Measurements from ENCODE around the gene ZNF354B.
"Not testable (repeated sequence)": the region's sequence is repeated elsewhere in the genome, so short reads cannot be mapped to it uniquely, and the experiment has no call there.

The ZNF354B gene

GRCh38 chr5:178849316-178849715, 10.4 kb upstream of the ZNF354B start:
- ChIA-PET POLR2A (no interaction called here), CTCF (no interaction called here)
- DNase-seq (ENCODE audit: extremely low spot score), result no peak
- TF ChIP-seq SP1 (IDR thresholded peaks at IDR 0.05) (no peak), FOXK2 (IDR thresholded peaks at IDR 0.05) (no peak), TARDBP (IDR thresholded peaks at IDR 0.05) (no peak), NFRKB (IDR thresholded peaks at IDR 0.05) (no peak)

DNA sequence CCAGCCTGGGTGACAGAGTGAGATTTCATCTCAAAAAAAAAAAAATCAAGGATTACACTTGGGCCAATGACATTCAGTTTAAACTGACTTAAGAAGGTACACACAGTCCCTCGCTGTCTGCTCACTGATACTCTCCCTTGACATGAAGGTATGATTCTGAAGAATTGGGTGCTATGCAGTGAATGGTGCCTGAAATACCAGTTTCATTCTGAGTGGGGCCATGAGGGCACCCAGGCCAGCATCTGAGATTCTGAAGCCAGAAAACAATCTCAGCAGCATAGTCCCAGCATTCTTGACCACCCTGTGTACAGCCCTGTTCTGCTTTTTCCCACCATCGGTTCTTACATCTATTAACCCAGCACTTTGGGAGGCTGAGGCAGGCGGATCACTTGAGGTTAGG, 7.8 kb upstream of the ZNF354B start:
- CTCF ChIA-PET, result interaction anchor here (0.7 kb wide), 1 partner anchor 204 kb away, joined by 3 read pairs; no protein-coding TSS in a partner anchor

DNA sequence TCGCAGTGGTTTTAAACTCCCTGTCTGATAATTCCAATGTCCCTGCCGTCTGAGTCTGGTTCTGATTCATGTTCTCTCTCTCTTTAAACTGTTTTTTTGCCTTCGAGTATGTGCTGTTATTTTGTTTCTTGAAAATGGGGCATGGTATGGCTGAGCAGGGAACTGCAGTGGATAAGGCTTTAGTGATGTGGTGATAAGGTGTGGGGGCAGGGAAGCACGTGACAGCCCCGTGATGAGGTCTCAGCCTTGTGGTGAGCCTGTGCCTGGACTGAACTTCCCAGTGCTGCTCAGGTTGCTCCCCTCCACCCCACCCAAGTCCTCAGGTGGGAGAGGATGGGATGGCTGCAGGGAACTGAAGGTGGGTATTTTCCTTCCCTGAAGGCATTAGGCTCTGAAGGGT, 5.5 kb upstream of the ZNF354B start:
- no peak for DNase-seq (ENCODE audit: extremely low spot score)
- no peak for TF ChIP-seq FOXA1 (IDR thresholded peaks at IDR 0.05)
- TF ChIP-seq ZNF384 (IDR thresholded peaks at IDR 0.05), result no peak
- no peak for TF ChIP-seq L3MBTL2 (conservative IDR thresholded peaks at IDR 0.05)
- TF ChIP-seq LEF1 (IDR thresholded peaks at IDR 0.05; ENCODE audit: borderline replicate concordance), result no peak
- no peak for TF ChIP-seq NFRKB (IDR thresholded peaks at IDR 0.05)
- TF ChIP-seq SUZ12 (IDR thresholded peaks at IDR 0.05), result no peak
- TF ChIP-seq BHLHE40 (IDR thresholded peaks at IDR 0.05; ENCODE audit: borderline replicate concordance), result no peak
- TF ChIP-seq HDGF (IDR thresholded peaks at IDR 0.05; ENCODE audit: borderline replicate concordance), result no peak
- no peak for TF ChIP-seq CTBP1 (IDR thresholded peaks at IDR 0.05; ENCODE audit: borderline replicate concordance)
- TF ChIP-seq FOXK2 (IDR thresholded peaks at IDR 0.05), result no peak
- no peak for TF ChIP-seq SP1 (IDR thresholded peaks at IDR 0.05)
- TF ChIP-seq FOXM1 (IDR thresholded peaks at IDR 0.05; ENCODE audit: borderline replicate concordance), result no peak
- no peak for TF ChIP-seq ELF4 (IDR thresholded peaks at IDR 0.05)
- POLR2A ChIA-PET, result no interaction called here
- CTCF ChIA-PET, result no interaction called here

More for the DNA sequence above, 7.8 kb upstream of the ZNF354B start:
- POLR2A ChIA-PET, result no interaction called here
- no peak for DNase-seq (ENCODE audit: extremely low spot score)
- TF ChIP-seq SUZ12 (IDR thresholded peaks at IDR 0.05) (no peak), HDGF (IDR thresholded peaks at IDR 0.05; ENCODE audit: borderline replicate concordance) (no peak), FOXA1 (IDR thresholded peaks at IDR 0.05) (no peak), BHLHE40 (IDR thresholded peaks at IDR 0.05; ENCODE audit: borderline replicate concordance) (no peak), NFRKB (IDR thresholded peaks at IDR 0.05) (no peak), FOXK2 (IDR thresholded peaks at IDR 0.05) (no peak), ZNF384 (IDR thresholded peaks at IDR 0.05) (no peak), ARNT (IDR thresholded peaks at IDR 0.05) (no peak), ELF4 (IDR thresholded peaks at IDR 0.05) (no peak), CTBP1 (IDR thresholded peaks at IDR 0.05; ENCODE audit: borderline replicate concordance) (no peak)

DNA sequence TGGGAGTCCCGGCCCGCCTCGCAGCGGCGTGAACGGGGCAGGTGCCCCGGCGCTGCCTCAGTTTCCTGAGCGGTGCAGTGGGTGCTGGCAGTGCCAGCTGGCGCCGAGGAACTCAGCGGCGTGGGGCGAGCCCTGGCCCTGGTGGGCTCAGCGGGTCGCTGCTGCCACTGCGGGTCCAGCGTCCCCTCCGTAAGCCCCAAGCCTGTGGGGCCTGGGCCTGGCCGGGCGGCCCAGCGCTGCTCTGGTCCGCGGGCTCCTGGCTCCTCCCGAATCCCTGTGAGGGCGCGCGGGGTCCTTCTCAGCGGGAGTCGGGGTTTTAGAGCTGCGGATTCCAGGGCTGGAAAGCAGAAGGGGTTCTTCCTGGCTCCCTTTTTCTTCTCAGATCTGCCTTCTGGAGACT, 862 bp downstream of the ZNF354B start:
- POLR2A ChIA-PET; DNase-seq (ENCODE audit: extremely low spot score); CTCF ChIA-PET: not testable (repeated sequence)

- TF ChIP-seq TARDBP (IDR thresholded peaks at IDR 0.05) (no peak), PKNOX1 (IDR thresholded peaks at IDR 0.05) (no peak), L3MBTL2 (conservative IDR thresholded peaks at IDR 0.05) (no peak), HDGF (IDR thresholded peaks at IDR 0.05; ENCODE audit: borderline replicate concordance) (no peak), NFRKB (IDR thresholded peaks at IDR 0.05) (no peak), LEF1 (IDR thresholded peaks at IDR 0.05; ENCODE audit: borderline replicate concordance) (no peak), CTBP1 (IDR thresholded peaks at IDR 0.05; ENCODE audit: borderline replicate concordance) (no peak), ARNT (IDR thresholded peaks at IDR 0.05) (no peak), ZNF384 (IDR thresholded peaks at IDR 0.05) (no peak), ELF4 (IDR thresholded peaks at IDR 0.05) (no peak), BHLHE40 (IDR thresholded peaks at IDR 0.05; ENCODE audit: borderline replicate concordance) (no peak), SUZ12 (IDR thresholded peaks at IDR 0.05) (no peak), FOXA1 (IDR thresholded peaks at IDR 0.05) (no peak), FOXK2 (IDR thresholded peaks at IDR 0.05) (no peak), FOXM1 (IDR thresholded peaks at IDR 0.05; ENCODE audit: borderline replicate concordance) (no peak), SP1 (IDR thresholded peaks at IDR 0.05) (no peak)
- ChIA-PET CTCF (no interaction called here), POLR2A (no interaction called here)
- DNase-seq (ENCODE audit: extremely low spot score), result no peak
Measured at GRCh38 chr5:178861627-178862026, 1.9 kb downstream of the ZNF354B start.

DNA sequence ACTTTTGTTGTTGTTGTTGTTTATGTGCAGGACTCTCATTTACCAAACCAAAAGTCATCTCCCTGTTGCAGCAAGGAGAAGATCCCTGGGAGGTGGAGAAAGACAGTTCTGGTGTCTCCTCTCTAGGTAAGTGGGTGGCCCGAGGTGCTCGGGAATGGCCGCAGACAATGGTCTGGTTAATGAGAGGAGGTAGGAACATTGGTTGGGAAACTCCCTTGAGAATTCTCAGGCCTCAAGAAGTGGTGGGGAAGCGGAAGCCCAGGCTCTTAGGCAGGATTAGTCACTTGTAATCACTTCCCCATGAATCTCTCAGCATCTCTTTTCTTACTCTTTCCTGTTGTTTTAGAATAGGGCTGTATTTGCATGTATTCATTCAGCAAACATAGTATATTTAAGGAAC, 7.2 kb downstream of the ZNF354B start:
- POLR2A ChIA-PET, result no interaction called here
- no peak for TF ChIP-seq HDGF (IDR thresholded peaks at IDR 0.05; ENCODE audit: borderline replicate concordance)
- no peak for TF ChIP-seq NFRKB (IDR thresholded peaks at IDR 0.05)
- TF ChIP-seq ZNF384 (IDR thresholded peaks at IDR 0.05), result no peak
- TF ChIP-seq BHLHE40 (IDR thresholded peaks at IDR 0.05; ENCODE audit: borderline replicate concordance), result no peak
- no peak for TF ChIP-seq TARDBP (IDR thresholded peaks at IDR 0.05)
- TF ChIP-seq PKNOX1 (IDR thresholded peaks at IDR 0.05), result no peak
- no peak for TF ChIP-seq FOXA1 (IDR thresholded peaks at IDR 0.05)
- TF ChIP-seq L3MBTL2 (conservative IDR thresholded peaks at IDR 0.05), result no peak
- TF ChIP-seq SP1 (IDR thresholded peaks at IDR 0.05), result no peak
- TF ChIP-seq LEF1 (IDR thresholded peaks at IDR 0.05; ENCODE audit: borderline replicate concordance), result no peak
- no peak for TF ChIP-seq CTBP1 (IDR thresholded peaks at IDR 0.05; ENCODE audit: borderline replicate concordance)
- TF ChIP-seq FOXM1 (IDR thresholded peaks at IDR 0.05; ENCODE audit: borderline replicate concordance), result no peak
- no peak for TF ChIP-seq ARNT (IDR thresholded peaks at IDR 0.05)
- no peak for TF ChIP-seq FOXK2 (IDR thresholded peaks at IDR 0.05)
- no peak for TF ChIP-seq ELF4 (IDR thresholded peaks at IDR 0.05)
- no peak for TF ChIP-seq SUZ12 (IDR thresholded peaks at IDR 0.05)
- DNase-seq (ENCODE audit: extremely low spot score), result no peak
- CTCF ChIA-PET, result no interaction called here

DNA sequence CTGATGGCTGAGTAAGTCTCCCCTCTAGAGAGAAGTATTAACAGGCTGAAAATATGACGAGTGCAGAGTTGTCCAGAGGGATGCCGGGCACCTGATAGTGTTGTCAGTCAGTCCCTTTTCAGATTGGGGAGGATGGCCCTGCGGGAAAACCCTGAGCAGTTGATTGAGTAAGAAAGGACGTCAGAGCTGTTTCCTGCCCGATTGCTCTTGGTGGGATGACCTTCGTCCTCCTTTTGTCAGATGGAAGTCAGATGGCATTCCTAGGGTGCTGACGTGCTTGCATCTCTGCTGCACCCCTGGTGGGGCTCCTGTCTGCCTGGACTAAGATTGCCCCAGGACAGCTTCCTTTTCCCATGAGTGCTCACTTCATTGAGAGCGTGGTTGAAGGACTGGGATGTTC, 9.8 kb downstream of the ZNF354B start:
- CTCF ChIA-PET, result no interaction called here
- no peak for DNase-seq (ENCODE audit: extremely low spot score)
- POLR2A ChIA-PET, result interaction anchor here (1.3 kb wide), 1 partner anchor 10 kb away, joined by 3 read pairs; the partner anchor contains the start of gene ZNF354B

More for the DNA sequence above, 9.8 kb downstream of the ZNF354B start:
- no peak for TF ChIP-seq ZNF384 (IDR thresholded peaks at IDR 0.05)
- no peak for TF ChIP-seq LEF1 (IDR thresholded peaks at IDR 0.05; ENCODE audit: borderline replicate concordance)
- TF ChIP-seq PKNOX1 (IDR thresholded peaks at IDR 0.05), result no peak
- no peak for TF ChIP-seq L3MBTL2 (conservative IDR thresholded peaks at IDR 0.05)
- no peak for TF ChIP-seq FOXA1 (IDR thresholded peaks at IDR 0.05)
- TF ChIP-seq CTBP1 (IDR thresholded peaks at IDR 0.05; ENCODE audit: borderline replicate concordance), result no peak
- TF ChIP-seq TARDBP (IDR thresholded peaks at IDR 0.05), result no peak
- TF ChIP-seq NFRKB (IDR thresholded peaks at IDR 0.05), result no peak
- no peak for TF ChIP-seq BHLHE40 (IDR thresholded peaks at IDR 0.05; ENCODE audit: borderline replicate concordance)
- no peak for TF ChIP-seq HDGF (IDR thresholded peaks at IDR 0.05; ENCODE audit: borderline replicate concordance)
- no peak for TF ChIP-seq ELF4 (IDR thresholded peaks at IDR 0.05)
- no peak for TF ChIP-seq ARNT (IDR thresholded peaks at IDR 0.05)
- TF ChIP-seq FOXK2 (IDR thresholded peaks at IDR 0.05), result no peak
- TF ChIP-seq SP1 (IDR thresholded peaks at IDR 0.05), result no peak
- TF ChIP-seq FOXM1 (IDR thresholded peaks at IDR 0.05; ENCODE audit: borderline replicate concordance), result no peak
- TF ChIP-seq SUZ12 (IDR thresholded peaks at IDR 0.05), result no peak
